GM12878 (cell line): ENCODE results near the gene EGF. TPM values are rescaled to one million over a fixed set of nuclear protein-coding genes. Genes with fewer than 3 reads are reported as not detected.

Source experiments
- BACH1 ChIP-seq: fragments of 450-650 bp; IDR thresholded peaks from 2 replicates; pipeline ENCODE4 v1.6.1; 2017; ENCODE audit warnings: mild to moderate bottlenecking, borderline replicate concordance
- BMI1 ChIP-seq: fragments of 450-650 bp; IDR thresholded peaks from 2 replicates; pipeline ENCODE4 v1.6.1; 2016; ENCODE audit warnings: mild to moderate bottlenecking, moderate library complexity, borderline replicate concordance
- EZH2 ChIP-seq: IDR thresholded peaks from 2 replicates; pipeline ENCODE4 v1.6.1; 2012; ENCODE audit warnings: low read depth, mild to moderate bottlenecking, control low read depth, inconsistent platforms, low read length, borderline replicate concordance; ENCODE audit not compliant: control insufficient read depth
- GABPA ChIP-seq: IDR thresholded peaks from 2 replicates; pipeline ENCODE4 v1.6.1; 2014; ENCODE audit warnings: antibody characterized with exemption, low read depth, mild to moderate bottlenecking, inconsistent platforms
- GATAD2B ChIP-seq: fragments of 450-650 bp; conservative IDR thresholded peaks from 2 replicates; pipeline ENCODE4 v1.6.1; 2017; ENCODE audit warnings: low read depth, mild to moderate bottlenecking, moderate library complexity
- HDGF ChIP-seq: fragments of 450-650 bp; IDR thresholded peaks from 2 replicates; pipeline ENCODE4 v1.6.1; 2016; ENCODE audit warnings: antibody characterized with exemption
- MEF2A ChIP-seq: IDR thresholded peaks from 2 replicates; pipeline ENCODE4 v1.6.1; 2011; ENCODE audit warnings: low read depth, mild to moderate bottlenecking, low read length, moderate library complexity; ENCODE audit not compliant: insufficient read depth
- MTA3 ChIP-seq: IDR thresholded peaks from 2 replicates; pipeline ENCODE4 v1.6.1; 2012; ENCODE audit warnings: low read length, inconsistent platforms, borderline replicate concordance
- NBN ChIP-seq: fragments of 450-650 bp; IDR thresholded peaks from 2 replicates; pipeline ENCODE4 v1.6.1; 2016
- POLR2AphosphoS5 ChIP-seq: IDR thresholded peaks from 2 replicates; pipeline ENCODE4 v1.6.1; 2011; ENCODE audit warnings: mild to moderate bottlenecking, low read length, inconsistent platforms
- RAD51 ChIP-seq: fragments of 450-650 bp; IDR thresholded peaks from 2 replicates; pipeline ENCODE4 v1.6.1; 2016; ENCODE audit warnings: moderate library complexity, mild to moderate bottlenecking, inconsistent platforms
- SKIL ChIP-seq: fragments of 450-650 bp; IDR thresholded peaks from 2 replicates; pipeline ENCODE4 v1.6.1; 2017; ENCODE audit warnings: mild to moderate bottlenecking, low read depth, inconsistent platforms; ENCODE audit not compliant: poor library complexity, severe bottlenecking
- SP1 ChIP-seq: IDR thresholded peaks from one replicate; pipeline ENCODE4 v1.6.1; 2011; ENCODE audit warnings: low read depth, low read length
- SPI1 ChIP-seq: IDR thresholded peaks from 2 replicates; pipeline ENCODE4 v1.6.1; 2011; ENCODE audit warnings: low read depth, mild to moderate bottlenecking, low read length, moderate library complexity, borderline replicate concordance; ENCODE audit not compliant: insufficient read depth
- STAT3 ChIP-seq: IDR thresholded peaks from 2 replicates; pipeline ENCODE4 v1.6.1; 2011; ENCODE audit warnings: low read depth, low read length, improper control_type of control experiment
- ZNF274 ChIP-seq: IDR thresholded peaks from one replicate; pipeline ENCODE4 v1.8.0; 2011; ENCODE audit not compliant: insufficient read length, insufficient read depth
- ZNF384 ChIP-seq: IDR thresholded peaks from 2 replicates; pipeline ENCODE4 v1.6.1; 2012; ENCODE audit warnings: low read depth, mild to moderate bottlenecking, low read length, improper control_type of control experiment, borderline replicate concordance
- polyA plus RNA-seq, 11 experiments: library from polyadenylated mRNA; depleted of rRNA in 4 of 11; unstranded in 6 of 11; stranded (reverse) in 5 of 11; fragments of >200 nt; fragmentation: Nextera tagmentation in 4 of 11; fragmentation: Illumina TruSeq in 1 of 11; extraction: Ambion mirVana in 4 of 11; extraction: Trizol in 1 of 11; gene quantifications; 1 replicate in 1 of 11; 2 replicates in 10 of 11; pipeline versions ENCODE4 v1.2.1 to v1.2.3, GENCODE V29; 2011 to 2016; ENCODE audit warnings: inconsistent platforms in 2 of 11, missing spikeins in 2 of 11, low read depth in 1 of 11
- total RNA-seq, 4 experiments: library from RNA; depleted of rRNA in 3 of 4; stranded (reverse); fragments of >200 nt in 3 of 4; fragmentation: Illumina TruSeq in 1 of 4; extraction: Trizol in 1 of 4; gene quantifications; 2 replicates each; pipeline versions ENCODE4 v1.2.1 to v1.2.3, GENCODE V29; 2013 to 2021
- TF ChIP-seq, protein P1 (sequence below): IDR thresholded peaks from 2 replicates; pipeline ENCODE4 v1.6.1; 2011; ENCODE audit warnings: borderline replicate concordance, low read depth, mild to moderate bottlenecking, moderate library complexity, mixed read lengths, low read length; ENCODE audit not compliant: insufficient read depth; ENCODE audit errors: extremely low read length
- TF ChIP-seq, protein P2 (sequence below): IDR thresholded peaks from 2 replicates; pipeline ENCODE4 v1.6.1; 2011; ENCODE audit warnings: low read depth, low read length, improper control_type of control experiment, borderline replicate concordance
- TF ChIP-seq, protein P3 (sequence below): fragments of 450-650 bp; IDR thresholded peaks from 2 replicates; pipeline ENCODE4 v1.6.1; 2018; ENCODE audit warnings: borderline replicate concordance, mild to moderate bottlenecking; ENCODE audit not compliant: partially characterized antibody

EGF gene
- total and polyA plus RNA-seq, 10 of the 15 experiments (the other 5 are each of a cell fraction or from before 2014, with no cell fraction given), result 0.02 to 0.90 (median 0.19) TPM; not detected in 4

- peak; percentile 69 for TF ChIP-seq GATAD2B
- TF ChIP-seq MEF2A, result peak; percentile 63; the same call in 1 of the 2 replicates
- TF ChIP-seq, protein P1, sequence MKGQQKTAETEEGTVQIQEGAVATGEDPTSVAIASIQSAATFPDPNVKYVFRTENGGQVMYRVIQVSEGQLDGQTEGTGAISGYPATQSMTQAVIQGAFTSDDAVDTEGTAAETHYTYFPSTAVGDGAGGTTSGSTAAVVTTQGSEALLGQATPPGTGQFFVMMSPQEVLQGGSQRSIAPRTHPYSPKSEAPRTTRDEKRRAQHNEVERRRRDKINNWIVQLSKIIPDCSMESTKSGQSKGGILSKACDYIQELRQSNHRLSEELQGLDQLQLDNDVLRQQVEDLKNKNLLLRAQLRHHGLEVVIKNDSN, result peak; percentile 9
- TF ChIP-seq RAD51, result peak; percentile 81; the same call in 1 of the 2 replicates
- TF ChIP-seq EZH2, result no peak
- TF ChIP-seq GABPA, result no peak
- TF ChIP-seq POLR2AphosphoS5, result no peak
- peak; percentile 13 for TF ChIP-seq SP1
- peak; percentile 91 for TF ChIP-seq BMI1
- TF ChIP-seq SPI1, result peak; percentile 97
- TF ChIP-seq ZNF274, result no peak
- peak; percentile 61; the same call in 1 of the 2 replicates for TF ChIP-seq MTA3
- TF ChIP-seq, protein P2, sequence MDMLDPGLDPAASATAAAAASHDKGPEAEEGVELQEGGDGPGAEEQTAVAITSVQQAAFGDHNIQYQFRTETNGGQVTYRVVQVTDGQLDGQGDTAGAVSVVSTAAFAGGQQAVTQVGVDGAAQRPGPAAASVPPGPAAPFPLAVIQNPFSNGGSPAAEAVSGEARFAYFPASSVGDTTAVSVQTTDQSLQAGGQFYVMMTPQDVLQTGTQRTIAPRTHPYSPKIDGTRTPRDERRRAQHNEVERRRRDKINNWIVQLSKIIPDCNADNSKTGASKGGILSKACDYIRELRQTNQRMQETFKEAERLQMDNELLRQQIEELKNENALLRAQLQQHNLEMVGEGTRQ, result no peak; the same call in 1 of the 2 replicates
- TF ChIP-seq SKIL, result peak; percentile 93
- peak; percentile 92 for TF ChIP-seq NBN
- TF ChIP-seq, protein P3, sequence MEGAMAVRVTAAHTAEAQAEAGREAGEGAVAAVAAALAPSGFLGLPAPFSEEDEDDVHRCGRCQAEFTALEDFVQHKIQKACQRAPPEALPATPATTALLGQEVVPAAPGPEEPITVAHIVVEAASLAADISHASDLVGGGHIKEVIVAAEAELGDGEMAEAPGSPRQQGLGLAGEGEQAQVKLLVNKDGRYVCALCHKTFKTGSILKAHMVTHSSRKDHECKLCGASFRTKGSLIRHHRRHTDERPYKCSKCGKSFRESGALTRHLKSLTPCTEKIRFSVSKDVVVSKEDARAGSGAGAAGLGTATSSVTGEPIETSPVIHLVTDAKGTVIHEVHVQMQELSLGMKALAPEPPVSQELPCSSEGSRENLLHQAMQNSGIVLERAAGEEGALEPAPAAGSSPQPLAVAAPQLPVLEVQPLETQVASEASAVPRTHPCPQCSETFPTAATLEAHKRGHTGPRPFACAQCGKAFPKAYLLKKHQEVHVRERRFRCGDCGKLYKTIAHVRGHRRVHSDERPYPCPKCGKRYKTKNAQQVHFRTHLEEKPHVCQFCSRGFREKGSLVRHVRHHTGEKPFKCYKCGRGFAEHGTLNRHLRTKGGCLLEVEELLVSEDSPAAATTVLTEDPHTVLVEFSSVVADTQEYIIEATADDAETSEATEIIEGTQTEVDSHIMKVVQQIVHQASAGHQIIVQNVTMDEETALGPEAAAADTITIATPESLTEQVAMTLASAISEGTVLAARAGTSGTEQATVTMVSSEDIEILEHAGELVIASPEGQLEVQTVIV, result no peak
- TF ChIP-seq ZNF384, result no peak
- TF ChIP-seq BACH1, result peak; percentile 59; the same call in 1 of the 2 replicates
- TF ChIP-seq STAT3, result 0 out of 2 replicates have a peak, but pooled peaks have one; percentile 68
- 0 out of 2 replicates have a peak, but pooled peaks have one; percentile 46 for TF ChIP-seq HDGF
These were observed 77.9 kb downstream of the EGF start (continued) for GRCh38 chr4:109990261-109991257.
